Activated T-cell treated with anti-CD3 and anti-CD28 coated beads for 1 hour (primary cell): ENCODE measurements around the gene PCDHGA8.
"Not testable (repeated sequence)": the region's sequence is repeated elsewhere in the genome, so short reads cannot be mapped to it uniquely, and the experiment has no call there.

ENCODE experiments used
- DNase-seq: peaks from one replicate; pipeline ENCODE4 v3.0.0-alpha.2; 2020; ENCODE audit warnings: low read depth

PCDHGA8 gene

GRCh38 chr5:141371572-141372475 is 20.6 kb upstream of the PCDHGA8 start:
- DNase-seq = no peak

GRCh38 chr5:141373673-141374317 is 18.6 kb upstream of the PCDHGA8 start, which contains the start of gene PCDHGA6:
TSS of gene PCDHGA6 (plus strand) at chr5:141373891. CDS start at chr5:141374084, 193 bp downstream.
- DNase-seq = no peak

- no peak for DNase-seq
Observed at GRCh38 chr5:141374627-141375026, 17.8 kb upstream of the PCDHGA8 start.

- not testable (repeated sequence) for DNase-seq
Observed at GRCh38 chr5:141375444-141376155, 16.8 kb upstream of the PCDHGA8 start.

GRCh38 chr5:141382469-141383294 is 9.8 kb upstream of the PCDHGA8 start, which contains the start of gene PCDHGA7:
TSS of gene PCDHGA7 (plus strand) at chr5:141382742. CDS start at chr5:141382900, 158 bp downstream.
- DNase-seq = no peak

GRCh38 chr5:141383345-141383744 is 9.1 kb upstream of the PCDHGA8 start:
- DNase-seq = no peak

GRCh38 chr5:141384471-141385267 is 7.8 kb upstream of the PCDHGA8 start:
- no peak for DNase-seq

GRCh38 chr5:141387557-141388311 is 4.7 kb upstream of the PCDHGA8 start, which contains the start of gene PCDHGB4:
TSS of gene PCDHGB4 (plus strand) at chr5:141387698. CDS start at chr5:141387885, 187 bp downstream.
- not testable (repeated sequence) for DNase-seq

DNA sequence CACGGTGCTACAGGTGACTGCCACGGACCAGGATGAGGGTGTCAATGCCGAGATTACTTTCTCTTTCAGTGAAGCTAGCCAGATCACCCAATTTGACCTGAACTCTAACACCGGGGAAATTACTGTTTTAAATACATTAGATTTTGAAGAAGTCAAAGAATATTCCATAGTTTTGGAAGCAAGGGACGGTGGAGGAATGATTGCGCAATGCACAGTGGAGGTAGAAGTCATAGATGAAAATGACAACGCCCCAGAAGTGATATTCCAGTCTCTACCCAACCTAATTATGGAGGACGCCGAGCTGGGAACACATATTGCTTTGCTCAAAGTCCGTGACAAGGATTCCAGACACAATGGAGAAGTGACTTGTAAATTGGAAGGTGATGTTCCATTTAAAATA is 3.8 kb upstream of the PCDHGA8 start:
- DNase-seq = no peak

DNA sequence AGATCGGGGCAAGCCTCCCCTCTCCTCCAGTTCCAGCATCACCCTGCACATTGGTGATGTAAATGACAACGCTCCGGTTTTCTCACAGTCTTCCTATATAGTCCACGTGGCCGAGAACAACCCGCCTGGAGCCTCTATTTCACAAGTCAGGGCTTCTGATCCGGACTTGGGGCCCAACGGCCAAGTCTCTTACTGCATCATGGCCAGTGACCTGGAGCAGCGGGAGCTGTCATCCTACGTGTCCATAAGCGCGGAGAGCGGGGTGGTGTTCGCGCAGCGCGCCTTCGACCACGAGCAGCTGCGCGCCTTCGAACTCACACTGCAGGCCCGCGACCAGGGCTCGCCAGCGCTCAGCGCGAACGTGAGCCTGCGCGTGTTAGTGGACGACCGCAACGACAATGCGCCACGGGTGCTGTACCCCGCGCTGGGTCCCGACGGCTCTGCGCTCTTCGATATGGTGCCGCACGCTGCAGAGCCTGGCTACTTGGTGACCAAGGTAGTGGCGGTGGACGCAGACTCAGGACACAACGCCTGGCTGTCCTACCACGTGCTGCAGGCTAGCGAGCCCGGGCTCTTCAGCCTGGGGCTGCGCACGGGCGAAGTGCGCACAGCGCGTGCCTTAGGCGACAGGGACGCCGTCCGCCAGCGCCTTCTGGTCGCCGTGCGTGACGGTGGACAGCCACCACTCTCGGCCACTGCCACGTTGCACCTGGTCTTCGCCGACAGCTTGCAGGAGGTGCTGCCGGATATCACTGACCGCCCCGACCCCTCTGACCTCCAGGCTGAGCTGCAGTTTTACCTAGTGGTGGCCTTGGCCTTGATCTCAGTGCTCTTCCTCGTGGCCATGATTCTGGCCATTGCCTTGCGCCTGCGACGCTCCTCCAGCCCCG is 3.0 kb upstream of the PCDHGA8 start:
- no peak for DNase-seq

DNA sequence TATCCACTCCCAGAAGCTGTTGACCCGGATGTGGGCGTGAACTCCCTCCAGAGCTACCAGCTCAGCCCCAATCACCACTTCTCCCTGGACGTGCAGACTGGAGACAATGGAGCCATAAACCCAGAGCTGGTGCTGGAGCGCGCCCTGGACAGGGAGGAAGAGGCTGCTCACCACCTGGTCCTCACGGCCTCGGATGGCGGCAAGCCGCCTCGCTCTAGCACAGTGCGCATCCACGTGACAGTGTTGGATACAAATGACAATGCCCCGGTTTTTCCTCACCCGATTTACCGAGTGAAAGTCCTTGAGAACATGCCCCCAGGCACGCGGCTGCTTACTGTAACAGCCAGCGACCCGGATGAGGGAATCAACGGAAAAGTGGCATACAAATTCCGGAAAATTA is 834 bp downstream of the PCDHGA8 start:
- no peak for DNase-seq

- DNase-seq = not testable (repeated sequence)
Observed at GRCh38 chr5:141394401-141395187, 2.2 kb downstream of the PCDHGA8 start.

- not testable (repeated sequence) for DNase-seq
Observed at GRCh38 chr5:141397756-141398551, 5.5 kb downstream of the PCDHGA8 start, which contains the start of gene PCDHGB5. TSS of gene PCDHGB5 (plus strand) at chr5:141397947. CDS start at chr5:141398128, 181 bp downstream.

DNA sequence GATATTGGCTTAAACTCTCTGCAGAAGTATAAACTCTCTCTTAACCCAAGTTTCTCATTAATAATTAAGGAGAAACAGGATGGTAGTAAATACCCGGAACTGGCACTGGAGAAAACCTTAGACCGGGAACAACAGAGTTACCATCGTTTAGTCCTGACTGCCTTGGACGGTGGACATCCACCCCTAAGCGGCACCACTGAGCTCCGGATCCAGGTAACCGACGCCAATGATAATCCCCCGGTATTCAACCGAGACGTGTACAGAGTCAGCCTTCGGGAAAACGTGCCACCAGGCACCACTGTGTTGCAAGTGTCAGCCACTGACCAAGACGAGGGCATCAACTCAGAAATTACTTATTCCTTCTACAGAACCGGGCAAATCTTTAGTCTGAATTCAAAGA is 6.2 kb downstream of the PCDHGA8 start:
- DNase-seq = no peak

DNA sequence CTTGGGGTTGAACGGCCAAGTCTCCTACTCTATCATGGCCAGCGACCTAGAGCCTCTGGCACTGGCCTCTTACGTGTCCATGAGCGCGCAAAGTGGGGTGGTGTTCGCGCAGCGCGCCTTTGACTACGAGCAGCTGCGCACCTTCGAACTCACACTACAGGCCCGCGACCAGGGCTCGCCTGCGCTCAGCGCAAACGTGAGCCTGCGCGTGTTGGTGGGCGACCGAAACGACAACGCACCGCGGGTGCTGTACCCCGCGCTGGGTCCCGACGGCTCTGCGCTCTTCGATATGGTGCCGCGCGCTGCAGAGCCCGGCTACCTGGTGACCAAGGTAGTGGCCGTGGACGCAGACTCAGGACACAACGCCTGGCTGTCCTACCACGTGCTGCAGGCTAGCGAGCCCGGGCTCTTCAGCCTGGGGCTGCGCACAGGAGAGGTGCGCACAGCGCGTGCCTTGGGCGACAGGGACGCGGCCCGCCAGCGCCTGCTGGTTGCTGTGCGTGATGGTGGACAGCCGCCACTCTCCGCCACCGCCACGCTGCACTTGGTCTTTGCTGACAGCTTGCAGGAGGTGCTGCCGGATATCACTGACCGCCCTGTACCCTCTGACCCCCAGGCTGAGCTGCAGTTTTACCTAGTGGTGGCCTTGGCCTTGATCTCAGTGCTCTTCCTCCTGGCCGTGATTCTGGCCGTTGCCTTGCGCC is 7.3 kb downstream of the PCDHGA8 start:
- DNase-seq = no peak

- DNase-seq = no peak
Observed at GRCh38 chr5:141402553-141403243, 10.3 kb downstream of the PCDHGA8 start, which contains the start of gene PCDHGA9. TSS of gene PCDHGA9 (plus strand) at chr5:141402778. CDS start at chr5:141402953, 175 bp downstream.
